GM12892 (cell line): ENCODE data around the gene RASA3.

Source experiments
- POLR2A ChIP-seq: IDR thresholded peaks from 2 replicates; pipeline ENCODE4 v1.6.1; 2011; ENCODE audit warnings: low read depth, low read length, control low read depth
- POLR2AphosphoS5 ChIP-seq: IDR thresholded peaks from 2 replicates; pipeline ENCODE4 v1.6.1; 2011; ENCODE audit warnings: low read depth, low read length, control low read depth
- TAF1 ChIP-seq: IDR thresholded peaks from 2 replicates; pipeline ENCODE4 v1.6.1; 2011; ENCODE audit warnings: low read depth, mild to moderate bottlenecking, control low read depth, low read length, borderline replicate concordance

- TF ChIP-seq POLR2AphosphoS5, result no peak
- TF ChIP-seq POLR2A, result no peak
- no peak for TF ChIP-seq TAF1
Observed at GRCh38 chr13:113952151-113952982, 180.1 kb downstream of the RASA3 start.
